RPMI7951 (cell line): ENCODE results near the gene TBXAS1. TPM values are rescaled to one million over a fixed set of nuclear protein-coding genes. Genes with fewer than 3 reads are reported as not detected.
"Not testable (repeated sequence)": the region's sequence is repeated elsewhere in the genome, so short reads cannot be mapped to it uniquely, and the experiment has no call there.

Experiments used
- DNase-seq: peaks from one replicate; pipeline ENCODE4 v3.0.0-alpha.2; 2012; ENCODE audit warnings: low read depth
- total RNA-seq: library from RNA; depleted of rRNA; stranded (reverse); fragments of >200 nt; shearing (Covaris generic); gene quantifications from 2 replicates; pipeline ENCODE4 v1.2.3, GENCODE V29; 2014

Gene TBXAS1
- total RNA-seq, 1 experiment from 2014 or later: 3.5 TPM

GRCh38 chr7:139825666-139826290 is 3.3 kb upstream of the TBXAS1 start:
- peak; percentile 69 for DNase-seq

GRCh38 chr7:139827042-139827441 is 2.0 kb upstream of the TBXAS1 start:
- no peak for DNase-seq

- no peak for DNase-seq
These were observed 618 bp upstream of the TBXAS1 start for GRCh38 chr7:139828446-139828845.

GRCh38 chr7:139829775-139830117 is 682 bp downstream of the TBXAS1 start:
- DNase-seq: no peak

GRCh38 chr7:139830292-139830691 is 1.2 kb downstream of the TBXAS1 start:
- DNase-seq: no peak

GRCh38 chr7:139830782-139831501 is 1.9 kb downstream of the TBXAS1 start:
- no peak for DNase-seq

GRCh38 chr7:139835848-139836247 is 6.8 kb downstream of the TBXAS1 start:
- DNase-seq: not testable (repeated sequence)

GRCh38 chr7:139837291-139837690 is 8.2 kb downstream of the TBXAS1 start:
- DNase-seq: not testable (repeated sequence)

GRCh38 chr7:139838276-139838675 is 9.2 kb downstream of the TBXAS1 start:
- DNase-seq: no peak

- DNase-seq: no peak
These were observed 9.8 kb downstream of the TBXAS1 start for GRCh38 chr7:139838876-139839275.

- DNase-seq: no peak
These were observed 11.7 kb downstream of the TBXAS1 start for GRCh38 chr7:139840776-139841175.

GRCh38 chr7:139842401-139843210 is 13.5 kb downstream of the TBXAS1 start:
- DNase-seq: no peak

GRCh38 chr7:139843211-139843537 is 14.1 kb downstream of the TBXAS1 start:
- not testable (repeated sequence) for DNase-seq

GRCh38 chr7:139844779-139845442 is 15.8 kb downstream of the TBXAS1 start:
- DNase-seq: no peak

GRCh38 chr7:139845443-139845805 is 16.4 kb downstream of the TBXAS1 start:
- DNase-seq: no peak

- DNase-seq: no peak
These were observed 17.2 kb downstream of the TBXAS1 start for GRCh38 chr7:139846297-139846696.

- DNase-seq: no peak
These were observed 19.2 kb downstream of the TBXAS1 start for GRCh38 chr7:139848274-139848673.

- DNase-seq: no peak
These were observed 21.8 kb downstream of the TBXAS1 start for GRCh38 chr7:139850906-139851305.

- DNase-seq: no peak
These were observed 22.9 kb downstream of the TBXAS1 start for GRCh38 chr7:139851770-139852481.

GRCh38 chr7:139852482-139852845 is 23.4 kb downstream of the TBXAS1 start:
- no peak for DNase-seq

GRCh38 chr7:139853506-139854123 is 24.6 kb downstream of the TBXAS1 start:
- DNase-seq: no peak
